Activated naive CD4-positive, alpha-beta T cell treated with anti-CD3 and anti-CD28 coated beads, Interleukin-2, amount 50 U/mL, for 16 hours (primary cell): ENCODE results near the gene HDAC1.

ENCODE experiments used
- DNase-seq: peaks from one replicate; pipeline ENCODE4 v3.0.0-alpha.2; 2020

HDAC1 gene

GRCh38 chr1:32331549-32331948, 39.7 kb downstream of the HDAC1 start:
- no peak for DNase-seq

GRCh38 chr1:32332290-32333079, 40.6 kb downstream of the HDAC1 start:
- DNase-seq: no peak

DNA sequence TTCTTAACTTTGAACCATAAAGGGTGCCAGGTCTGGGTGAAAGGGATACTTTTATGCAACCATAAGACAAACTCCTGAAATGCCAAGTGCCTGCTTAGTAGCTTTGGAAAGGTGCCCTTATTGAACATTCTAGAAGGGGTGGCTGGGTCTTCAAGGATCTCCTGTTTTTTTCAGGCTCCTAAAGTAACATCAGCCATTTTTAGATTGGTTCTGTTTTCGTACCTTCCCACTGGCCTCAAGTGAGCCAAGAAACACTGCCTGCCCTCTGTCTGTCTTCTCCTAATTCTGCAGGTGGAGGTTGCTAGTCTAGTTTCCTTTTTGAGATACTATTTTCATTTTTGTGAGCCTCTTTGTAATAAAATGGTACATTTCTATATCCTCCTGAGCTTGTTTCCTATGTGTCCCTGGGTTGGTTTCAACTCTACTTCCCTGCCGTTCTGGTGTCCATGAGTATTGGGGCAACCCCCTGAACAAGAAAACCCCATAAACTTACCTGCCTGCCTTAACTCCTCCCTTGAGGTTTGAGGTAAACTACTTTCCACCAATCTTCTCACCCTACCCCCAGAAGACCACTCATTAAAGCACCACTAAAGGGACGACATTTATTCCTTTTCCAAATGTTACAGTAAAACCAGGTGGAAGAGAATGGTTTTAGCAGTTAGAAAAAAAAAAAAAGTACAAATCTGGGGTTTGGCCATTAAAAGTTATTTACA, 41.5 kb downstream of the HDAC1 start:
- DNase-seq: no peak

- no peak for DNase-seq
These were observed 42.5 kb downstream of the HDAC1 start for GRCh38 chr1:32334274-32334861.

- DNase-seq: peak; percentile 70
These were observed 43.1 kb downstream of the HDAC1 start for GRCh38 chr1:32334864-32335534.

DNA sequence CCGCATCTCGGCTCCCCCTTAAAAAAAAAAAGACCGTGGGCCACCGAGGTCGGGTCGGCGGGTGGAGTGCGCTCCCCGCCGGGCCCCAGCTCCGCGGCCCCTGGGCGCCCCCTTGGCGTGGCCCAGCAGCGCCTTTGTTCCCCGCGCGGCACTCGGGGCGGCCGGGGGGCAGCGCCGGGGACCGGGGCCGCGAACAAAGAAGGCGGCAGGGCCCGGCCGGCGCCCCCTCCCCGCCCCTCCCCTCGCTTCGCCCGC, 43.6 kb downstream of the HDAC1 start:
- DNase-seq: no peak

DNA sequence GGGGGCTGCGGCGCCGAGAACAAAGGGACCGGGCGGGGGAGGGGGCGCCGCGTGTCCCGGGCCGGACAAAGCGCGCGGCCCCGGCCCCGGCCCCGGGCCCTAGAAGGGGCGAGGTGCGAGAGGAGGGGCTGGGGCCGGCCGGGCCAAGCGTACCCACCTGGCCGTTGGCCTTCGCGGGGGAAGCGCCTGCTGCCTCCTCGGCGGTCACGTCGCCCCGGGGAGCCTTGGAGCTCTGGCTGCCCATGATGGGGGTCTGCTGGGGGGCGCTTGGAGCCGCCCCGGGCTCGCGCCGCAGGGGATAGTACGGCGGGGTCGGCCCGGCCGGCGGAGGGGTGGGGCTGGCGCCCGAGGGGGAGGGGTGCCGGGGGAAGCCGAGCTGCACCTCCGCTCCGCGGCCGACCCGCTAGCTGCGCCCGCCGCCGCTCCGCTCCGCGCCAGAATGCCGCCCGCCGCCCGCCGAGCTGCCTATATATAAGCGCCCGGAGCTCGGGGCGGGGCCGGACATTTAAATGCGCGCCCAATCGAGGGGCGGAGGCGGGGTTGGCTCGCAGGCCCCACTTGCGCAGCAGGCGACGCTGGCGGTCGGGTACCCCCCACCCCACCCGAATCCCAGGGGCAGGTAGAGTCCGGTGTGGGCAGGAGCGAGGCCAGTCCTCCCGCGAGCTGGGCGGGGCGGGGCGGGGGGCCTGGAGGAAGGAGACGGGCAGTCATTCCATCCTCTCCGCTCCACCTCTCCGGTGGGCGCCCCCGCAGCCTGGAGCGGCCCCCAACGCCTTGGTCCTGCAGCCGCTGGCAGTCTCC, 44.1 kb downstream of the HDAC1 start, which contains the start of gene MARCKSL1:
Gene MARCKSL1 (minus strand): TSS at position 444 of the 801 bp plus-strand sequence. CDS start 200 bp downstream, at position 244.
- DNase-seq: peak; percentile 87

GRCh38 chr1:32336591-32336932, 44.7 kb downstream of the HDAC1 start:
- DNase-seq: no peak

DNA sequence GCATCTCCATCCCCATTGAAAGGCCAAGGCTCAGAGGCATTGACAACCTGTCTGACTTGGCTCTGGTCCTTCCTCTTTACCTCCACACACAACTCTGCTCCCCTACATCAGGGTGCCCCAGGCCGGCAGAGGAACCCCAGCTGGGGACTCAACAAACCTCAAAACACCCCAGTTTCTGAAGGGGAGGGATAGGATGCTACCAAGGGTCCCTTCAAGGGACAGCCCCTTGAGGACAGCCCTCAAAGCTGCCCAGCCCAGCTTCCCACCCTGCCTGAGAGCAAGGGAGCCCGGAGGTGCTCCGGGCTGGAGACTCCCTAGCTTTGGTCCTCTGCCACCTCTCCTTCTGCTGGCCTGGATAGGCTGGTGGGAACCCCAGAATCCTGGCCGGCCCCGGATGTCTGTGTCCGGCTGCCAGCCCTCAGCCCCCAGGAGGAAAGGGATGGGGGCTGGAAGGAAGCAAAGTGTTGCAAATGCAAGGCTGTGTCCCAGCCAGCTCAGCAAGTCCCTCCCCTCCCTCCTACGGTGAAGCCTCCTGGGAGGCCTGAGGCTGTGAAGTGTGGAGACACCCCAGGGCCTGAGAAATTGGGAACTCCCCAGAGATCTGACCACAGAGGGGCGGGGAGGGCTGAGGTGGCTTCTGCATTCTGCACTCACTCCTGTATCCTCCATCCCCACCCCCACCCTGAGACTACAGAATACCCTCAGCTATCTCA, 45.2 kb downstream of the HDAC1 start:
- DNase-seq: peak; percentile 39

DNA sequence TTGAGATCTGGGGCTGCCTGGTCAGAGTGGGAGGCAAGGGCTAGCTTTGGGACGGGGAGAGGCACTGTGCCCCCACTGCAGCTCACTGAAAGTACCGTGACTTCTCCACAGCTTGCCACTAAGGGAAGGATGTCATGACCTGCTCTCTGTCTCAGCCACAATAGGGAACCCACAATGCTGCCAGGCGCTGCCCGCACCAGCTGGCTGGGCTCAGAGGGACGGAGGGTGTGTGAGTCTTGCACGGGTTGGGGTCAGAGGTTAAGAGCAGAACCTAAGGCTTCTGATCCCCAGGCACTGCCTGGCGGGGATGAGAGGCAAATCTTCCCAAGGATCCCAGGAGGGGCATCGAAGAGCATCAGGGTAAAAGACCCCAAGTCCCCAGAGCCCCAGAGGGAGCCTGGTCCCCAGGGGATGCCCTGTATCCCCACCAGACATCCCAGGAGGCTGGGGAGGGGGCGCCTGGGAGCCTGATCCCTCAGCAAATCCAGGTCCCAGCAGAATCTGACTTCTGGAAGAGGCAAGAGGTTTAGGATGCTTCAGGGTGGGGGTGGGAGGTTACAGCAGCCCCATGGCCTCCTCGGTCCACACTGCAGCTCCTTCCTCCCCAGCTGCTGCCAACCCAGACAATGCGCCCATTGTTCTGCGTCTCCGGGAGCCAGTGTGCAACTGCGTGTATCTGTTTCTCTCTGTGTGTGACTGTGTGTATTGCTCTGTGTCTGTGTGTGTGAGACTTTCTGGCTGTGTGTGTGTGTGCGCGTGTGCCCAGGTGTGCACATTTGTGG, 46.2 kb downstream of the HDAC1 start:
- no peak for DNase-seq

DNA sequence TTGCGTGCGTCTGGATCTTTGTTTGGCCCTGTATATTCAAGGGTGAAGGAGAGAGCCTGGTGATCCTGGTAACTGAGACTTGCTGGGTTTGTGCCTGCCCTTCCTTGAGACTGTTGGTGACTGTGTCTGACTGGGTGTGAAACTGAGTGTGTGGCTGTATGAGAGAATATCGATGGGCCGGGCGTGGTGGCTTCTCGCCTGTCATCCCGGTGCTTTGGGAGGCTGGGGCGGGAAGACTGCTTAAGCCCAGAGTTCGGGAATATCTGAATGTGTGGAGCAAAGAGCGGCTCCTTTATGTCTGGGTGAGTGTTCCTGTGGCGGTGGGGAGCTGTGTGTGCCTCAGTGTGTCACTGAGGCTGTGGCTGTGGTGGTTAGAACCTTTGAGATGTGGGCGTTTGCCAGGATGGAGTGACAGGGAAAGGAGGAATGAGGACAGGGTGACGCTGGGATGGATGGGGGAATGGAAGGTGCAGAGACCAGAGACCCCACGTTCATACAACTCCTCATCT, 46.8 kb downstream of the HDAC1 start:
- DNase-seq: no peak

GRCh38 chr1:32339363-32339978, 47.6 kb downstream of the HDAC1 start:
- DNase-seq: peak; percentile 42

GRCh38 chr1:32341186-32341757, 49.4 kb downstream of the HDAC1 start:
- no peak for DNase-seq

DNA sequence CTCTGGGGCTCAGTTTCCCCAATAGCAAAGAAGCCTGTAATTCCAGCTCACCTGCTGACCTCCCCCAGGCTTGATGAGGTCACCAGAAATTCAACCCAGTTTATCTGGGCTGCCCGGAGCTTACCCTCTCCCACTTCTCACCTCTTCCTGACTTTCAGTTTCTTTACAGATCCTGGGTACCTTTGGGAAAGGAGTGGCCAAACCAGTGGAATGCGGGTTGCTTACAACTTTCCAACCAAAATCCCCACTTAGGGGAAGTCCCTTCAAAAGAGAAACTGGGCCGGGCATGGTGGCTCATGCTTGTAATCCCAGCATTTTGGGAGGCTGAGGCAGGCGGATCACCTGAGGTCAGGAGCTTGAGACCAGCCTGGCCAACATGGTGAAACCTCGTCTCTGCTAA, 50.1 kb downstream of the HDAC1 start:
- no peak for DNase-seq

DNA sequence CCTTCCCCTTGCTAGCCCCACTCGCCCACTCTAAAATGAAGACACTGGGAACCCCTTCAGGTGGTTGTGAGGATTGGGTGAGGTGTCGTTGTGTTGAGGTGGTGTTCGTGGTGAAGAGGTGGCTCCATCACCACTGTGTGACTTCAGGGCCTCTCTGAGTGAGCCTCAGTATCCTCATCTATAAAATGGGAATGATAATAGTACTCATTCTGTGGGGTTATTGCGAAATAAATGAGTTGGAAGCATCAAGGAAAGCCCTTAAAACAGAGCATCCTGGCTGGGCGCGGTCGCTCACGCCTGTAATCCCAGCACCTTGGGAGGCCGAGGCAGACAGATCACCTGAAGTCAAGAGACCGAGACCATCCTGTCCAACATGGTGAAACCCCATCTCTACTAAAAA, 50.8 kb downstream of the HDAC1 start:
- no peak for DNase-seq

DNA sequence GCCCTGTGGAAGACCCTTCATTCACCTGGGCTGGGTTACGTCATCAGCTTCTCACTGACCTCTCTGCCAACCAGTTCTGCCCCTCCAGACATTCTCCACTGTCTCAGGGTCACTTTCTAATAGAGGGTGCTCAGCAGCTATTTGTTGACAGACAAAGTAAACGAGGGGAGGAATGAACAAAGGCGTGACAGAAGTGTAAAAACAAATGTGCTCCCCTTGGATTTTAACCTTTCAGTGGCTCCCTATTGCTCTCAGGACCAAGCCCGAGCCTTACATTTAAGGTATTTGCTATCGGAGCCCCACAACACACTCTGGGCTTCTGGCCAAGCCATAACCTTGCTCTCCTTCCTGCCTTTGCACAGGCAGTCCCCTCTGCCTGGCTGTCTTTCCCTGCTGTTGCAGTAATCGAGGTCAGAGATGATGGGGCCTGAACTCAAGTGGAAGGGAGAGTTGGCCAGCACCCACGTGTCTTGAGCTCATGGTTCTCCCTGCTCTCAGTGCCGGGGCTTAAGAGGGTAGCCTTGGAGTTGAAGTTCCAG, 53.5 kb downstream of the HDAC1 start:
- DNase-seq: no peak

DNA sequence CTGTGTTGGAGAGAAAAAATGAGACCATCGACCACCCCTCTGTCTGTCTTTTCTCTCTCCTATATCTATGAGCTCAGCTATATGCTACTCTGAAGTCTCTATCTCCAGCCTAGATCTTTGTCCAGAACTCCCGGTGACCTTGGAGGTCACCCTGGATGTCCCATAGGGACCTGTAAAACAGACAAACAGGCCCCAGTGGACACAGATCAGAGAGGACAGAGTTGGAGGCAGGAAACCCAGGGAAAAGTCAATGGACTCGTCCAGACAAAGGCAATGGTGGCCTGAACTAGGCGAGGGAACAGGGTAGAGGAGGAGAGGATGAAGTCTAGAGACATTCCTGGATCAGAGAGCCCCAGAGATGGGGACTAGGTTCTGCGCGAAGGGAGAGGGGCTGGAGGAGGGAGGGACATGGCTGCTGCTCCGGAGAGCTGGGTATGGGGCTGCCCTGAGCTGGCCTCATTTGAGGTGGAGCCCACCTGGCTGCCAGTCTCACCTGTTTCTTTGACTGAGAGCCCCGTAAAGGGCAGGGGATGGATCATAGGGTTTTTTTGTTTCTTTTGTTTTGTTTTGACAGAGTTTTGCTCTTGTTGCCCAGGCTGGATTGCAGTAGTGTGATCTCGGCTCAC, 54.8 kb downstream of the HDAC1 start:
- no peak for DNase-seq

DNA sequence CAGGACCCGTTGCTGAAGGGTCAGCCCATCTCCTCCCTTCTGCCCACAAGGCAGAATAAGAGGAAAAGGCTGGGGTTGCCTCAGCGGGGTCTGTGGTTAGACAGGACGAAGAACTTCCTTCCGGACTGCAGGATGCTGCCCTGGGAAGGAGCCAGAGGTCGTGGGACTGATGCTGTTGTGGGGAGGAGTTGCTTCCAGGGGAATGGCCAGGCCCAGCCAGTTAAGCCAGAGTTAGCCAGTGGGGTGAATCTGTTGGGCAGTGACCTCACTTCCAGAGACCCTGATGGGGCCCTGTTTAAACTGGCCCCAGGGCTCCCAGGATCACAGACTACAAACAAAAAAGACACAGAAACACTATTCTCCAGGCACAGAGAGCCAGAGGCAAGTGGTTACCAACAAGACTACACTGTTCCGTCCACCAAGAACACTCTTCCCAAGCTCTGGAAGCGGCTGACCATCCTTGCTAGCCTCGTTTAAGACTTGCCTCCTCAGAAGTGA, 57.4 kb downstream of the HDAC1 start:
- DNase-seq: no peak

DNA sequence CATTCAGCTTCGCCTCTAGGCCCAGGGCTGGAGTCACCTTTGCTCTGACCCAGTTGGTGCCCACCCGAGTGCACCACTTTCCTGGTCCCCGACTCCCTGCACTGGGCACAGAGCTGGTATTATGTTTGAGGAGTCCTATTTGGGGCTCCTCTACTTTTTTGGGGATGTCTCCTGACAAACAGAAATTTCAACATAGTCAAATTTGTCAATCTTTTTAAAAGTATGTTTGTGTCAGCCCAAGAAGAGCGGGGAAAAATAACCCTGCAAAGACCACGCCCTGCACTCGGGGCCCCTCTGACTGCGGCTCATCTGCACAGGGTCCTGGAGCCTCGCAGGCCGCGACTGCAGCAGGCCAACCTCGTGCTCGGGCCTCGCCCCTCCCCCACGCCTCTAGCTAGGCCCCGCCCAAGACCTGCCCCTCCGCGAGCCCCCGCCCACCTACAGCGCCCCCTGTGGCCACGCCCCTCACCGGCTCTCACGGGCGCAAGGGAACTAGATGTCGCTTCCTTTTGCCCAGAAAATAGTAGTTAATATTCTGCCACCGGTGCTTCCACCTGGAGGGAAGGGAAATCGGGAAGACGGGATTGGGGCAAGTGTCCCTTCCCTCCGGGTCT, 59.0 kb downstream of the HDAC1 start:
- DNase-seq: peak; percentile 80
